ENCODE data around the gene MDC1.
"Not testable (repeated sequence)": the region's sequence is repeated elsewhere in the genome, so short reads cannot be mapped to it uniquely, and the experiment has no call there.

MDC1 gene

GRCh38 chr6:30676660-30677285, 40.3 kb downstream of the MDC1 start:
- Histone ChIP-seq H3K79me2 (ENCODE audit: insufficient read depth, low read length) (peaks cover 63% of the 10 kb centered on the region), H3K9me3 (ENCODE audit: insufficient read depth, low read depth, low read length) (no peaks in the 10 kb centered on the region), H4K20me1 (ENCODE audit: insufficient read depth, low read length, poor library complexity, severe bottlenecking) (peaks cover 59% of the 10 kb centered on the region), H3K27me3 (ENCODE audit: insufficient read depth, low read length, poor library complexity, severe bottlenecking) (no peaks in the 10 kb centered on the region), H3F3A (ENCODE audit: low read depth) (peaks cover 10% of the 10 kb centered on the region; the same call in 1 of the 2 replicates), H3K4me1 (ENCODE audit: insufficient read depth, low read length, poor library complexity, severe bottlenecking) (peaks cover 20% of the 10 kb centered on the region), H3K9ac (ENCODE audit: low read depth, low read length, poor library complexity, severe bottlenecking) (no peak overlapping the region), H3K36me3 (ENCODE audit: insufficient read depth, low read length) (peaks cover 30% of the 10 kb centered on the region; the same call in 1 of the 2 replicates), H2AFZ (ENCODE audit: low read length) (no peak overlapping the region), H3K4me2 (ENCODE audit: low read depth, low read length, poor library complexity, severe bottlenecking) (no peak overlapping the region), H3K4me3 (ENCODE audit: low read length, poor library complexity, severe bottlenecking) (no peak overlapping the region), H3K9me2 (replicated peaks; ENCODE audit: low read depth, low read length) (no peaks in the 10 kb centered on the region)
- TF ChIP-seq, protein P1, sequence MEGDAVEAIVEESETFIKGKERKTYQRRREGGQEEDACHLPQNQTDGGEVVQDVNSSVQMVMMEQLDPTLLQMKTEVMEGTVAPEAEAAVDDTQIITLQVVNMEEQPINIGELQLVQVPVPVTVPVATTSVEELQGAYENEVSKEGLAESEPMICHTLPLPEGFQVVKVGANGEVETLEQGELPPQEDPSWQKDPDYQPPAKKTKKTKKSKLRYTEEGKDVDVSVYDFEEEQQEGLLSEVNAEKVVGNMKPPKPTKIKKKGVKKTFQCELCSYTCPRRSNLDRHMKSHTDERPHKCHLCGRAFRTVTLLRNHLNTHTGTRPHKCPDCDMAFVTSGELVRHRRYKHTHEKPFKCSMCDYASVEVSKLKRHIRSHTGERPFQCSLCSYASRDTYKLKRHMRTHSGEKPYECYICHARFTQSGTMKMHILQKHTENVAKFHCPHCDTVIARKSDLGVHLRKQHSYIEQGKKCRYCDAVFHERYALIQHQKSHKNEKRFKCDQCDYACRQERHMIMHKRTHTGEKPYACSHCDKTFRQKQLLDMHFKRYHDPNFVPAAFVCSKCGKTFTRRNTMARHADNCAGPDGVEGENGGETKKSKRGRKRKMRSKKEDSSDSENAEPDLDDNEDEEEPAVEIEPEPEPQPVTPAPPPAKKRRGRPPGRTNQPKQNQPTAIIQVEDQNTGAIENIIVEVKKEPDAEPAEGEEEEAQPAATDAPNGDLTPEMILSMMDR (conservative IDR thresholded peaks at IDR 0.05; ENCODE audit: low read length), result no peak
- TF ChIP-seq EZH2phosphoT487 (IDR thresholded peaks at IDR 0.05; ENCODE audit: borderline replicate concordance), result no peak

- no peaks in the 10 kb centered on the region for H3K27me3 ChIP-seq (ENCODE audit: insufficient read depth, low read length, poor library complexity, severe bottlenecking)
- peak within 1 kb of the TSS; percentile 76 for H2AFZ ChIP-seq (ENCODE audit: low read length)
- no peaks in the 10 kb centered on the region for H3K9me3 ChIP-seq (ENCODE audit: insufficient read depth, low read depth, low read length)
- peak within 1 kb of the TSS; percentile 92 for H3K9ac ChIP-seq (ENCODE audit: low read depth, low read length, poor library complexity, severe bottlenecking)
- peaks cover 24% of the 10 kb centered on the region; the same call in 1 of the 2 replicates for H3K36me3 ChIP-seq (ENCODE audit: insufficient read depth, low read length)
- H4K20me1 ChIP-seq (ENCODE audit: insufficient read depth, low read length, poor library complexity, severe bottlenecking), result peaks cover 27% of the 10 kb centered on the region
- TF ChIP-seq, protein P1 (conservative IDR thresholded peaks at IDR 0.05; ENCODE audit: low read length), result peak; percentile 92
- no peak for TF ChIP-seq EZH2phosphoT487 (IDR thresholded peaks at IDR 0.05; ENCODE audit: borderline replicate concordance)
- H3K4me3 ChIP-seq (ENCODE audit: low read length, poor library complexity, severe bottlenecking), result peak within 1 kb of the TSS; percentile 77
- peak within 1 kb of the TSS; percentile 96 for H3K4me2 ChIP-seq (ENCODE audit: low read depth, low read length, poor library complexity, severe bottlenecking)
- H3K79me2 ChIP-seq (ENCODE audit: insufficient read depth, low read length), result peaks cover 33% of the 10 kb centered on the region
- H3K4me1 ChIP-seq (ENCODE audit: insufficient read depth, low read length, poor library complexity, severe bottlenecking), result peaks cover 5% of the 10 kb centered on the region
- H3K9me2 ChIP-seq (replicated peaks; ENCODE audit: low read depth, low read length), result no peaks in the 10 kb centered on the region
- H3F3A ChIP-seq (ENCODE audit: low read depth), result peaks cover 10% of the 10 kb centered on the region; the same call in 1 of the 2 replicates
Measured at GRCh38 chr6:30672445-30673253, 44.4 kb downstream of the MDC1 start, which contains the start of gene DHX16. Gene DHX16, minus strand, starts transcription at chr6:30673006. Its CDS starts 165 bp downstream, at chr6:30672841.

- no peak overlapping the region for H2AFZ ChIP-seq (ENCODE audit: low read length)
- H3K36me3 ChIP-seq (ENCODE audit: insufficient read depth, low read length), result peaks cover 7% of the 10 kb centered on the region; the same call in 1 of the 2 replicates
- H4K20me1 ChIP-seq (ENCODE audit: insufficient read depth, low read length, poor library complexity, severe bottlenecking), result peaks cover 12% of the 10 kb centered on the region
- peak overlapping the region; percentile 92 for H3K9ac ChIP-seq (ENCODE audit: low read depth, low read length, poor library complexity, severe bottlenecking)
- no peaks in the 10 kb centered on the region for H3K9me2 ChIP-seq (replicated peaks; ENCODE audit: low read depth, low read length)
- peaks cover 5% of the 10 kb centered on the region for H3K4me1 ChIP-seq (ENCODE audit: insufficient read depth, low read length, poor library complexity, severe bottlenecking)
- H3K27me3 ChIP-seq (ENCODE audit: insufficient read depth, low read length, poor library complexity, severe bottlenecking), result no peaks in the 10 kb centered on the region
- no peaks in the 10 kb centered on the region for H3K9me3 ChIP-seq (ENCODE audit: insufficient read depth, low read depth, low read length)
- no peak overlapping the region for H3K4me3 ChIP-seq (ENCODE audit: low read length, poor library complexity, severe bottlenecking)
- H3F3A ChIP-seq (ENCODE audit: low read depth), result peaks cover 5% of the 10 kb centered on the region; the same call in 1 of the 2 replicates
- H3K79me2 ChIP-seq (ENCODE audit: insufficient read depth, low read length), result peaks cover 20% of the 10 kb centered on the region
- H3K4me2 ChIP-seq (ENCODE audit: low read depth, low read length, poor library complexity, severe bottlenecking), result peak overlapping the region; percentile 96
- TF ChIP-seq, protein P1 (conservative IDR thresholded peaks at IDR 0.05; ENCODE audit: low read length), result peak; percentile 46; the same call in 1 of the 2 replicates
- no peak for TF ChIP-seq EZH2phosphoT487 (IDR thresholded peaks at IDR 0.05; ENCODE audit: borderline replicate concordance)
Measured at GRCh38 chr6:30670760-30671527, 46.1 kb downstream of the MDC1 start.

- H3K79me2 ChIP-seq (ENCODE audit: insufficient read depth, low read length); H3K9me3 ChIP-seq (ENCODE audit: insufficient read depth, low read depth, low read length); H3K4me1 ChIP-seq (ENCODE audit: insufficient read depth, low read length, poor library complexity, severe bottlenecking); H2AFZ ChIP-seq (ENCODE audit: low read length); H3K4me3 ChIP-seq (ENCODE audit: low read length, poor library complexity, severe bottlenecking); H3F3A ChIP-seq (ENCODE audit: low read depth); H3K4me2 ChIP-seq (ENCODE audit: low read depth, low read length, poor library complexity, severe bottlenecking); H3K9me2 ChIP-seq (replicated peaks; ENCODE audit: low read depth, low read length); H4K20me1 ChIP-seq (ENCODE audit: insufficient read depth, low read length, poor library complexity, severe bottlenecking); H3K9ac ChIP-seq (ENCODE audit: low read depth, low read length, poor library complexity, severe bottlenecking); H3K27me3 ChIP-seq (ENCODE audit: insufficient read depth, low read length, poor library complexity, severe bottlenecking): not testable (repeated sequence)
- peaks cover 31% of the 10 kb centered on the region; the same call in 1 of the 2 replicates for H3K36me3 ChIP-seq (ENCODE audit: insufficient read depth, low read length)
Measured at GRCh38 chr6:30666300-30666699, 50.8 kb downstream of the MDC1 start.

Data from Loucy (cell line).